Femur (tissue), 1 donor: ENCODE results near the gene TMC5.
"Not testable (repeated sequence)": the region's sequence is repeated elsewhere in the genome, so short reads cannot be mapped to it uniquely, and the experiment has no call there.

ENCODE experiments used
- DNase-seq: peaks from one replicate; pipeline ENCODE4 v3.0.0-alpha.2; 2017

The TMC5 gene

DNA sequence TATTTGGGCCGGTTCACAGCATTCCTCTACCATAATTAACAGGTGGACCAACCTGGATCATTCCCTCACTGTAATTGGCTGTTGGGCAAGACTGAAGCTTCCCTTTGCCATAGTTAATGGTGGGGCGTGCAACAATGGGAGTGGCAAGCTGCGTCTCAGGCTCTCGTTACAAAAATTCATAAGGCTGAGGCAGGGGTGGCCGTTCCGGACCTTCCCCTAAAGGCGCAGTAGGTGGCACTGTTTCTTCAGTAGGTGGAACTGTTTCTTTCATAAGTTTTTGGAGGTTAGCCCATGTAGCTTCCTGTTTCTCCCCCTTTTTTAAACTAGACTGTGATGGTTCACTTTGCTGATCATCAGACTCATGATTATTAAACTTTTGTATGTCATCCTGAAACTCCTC lies 17.0 kb upstream of the TMC5 start:
- DNase-seq: no peak

- no peak for DNase-seq
These were observed 10.7 kb upstream of the TMC5 start for GRCh38 chr16:19406891-19407491.

GRCh38 chr16:19410435-19411171 lies 7.1 kb upstream of the TMC5 start:
- DNase-seq: peak; percentile 19

DNA sequence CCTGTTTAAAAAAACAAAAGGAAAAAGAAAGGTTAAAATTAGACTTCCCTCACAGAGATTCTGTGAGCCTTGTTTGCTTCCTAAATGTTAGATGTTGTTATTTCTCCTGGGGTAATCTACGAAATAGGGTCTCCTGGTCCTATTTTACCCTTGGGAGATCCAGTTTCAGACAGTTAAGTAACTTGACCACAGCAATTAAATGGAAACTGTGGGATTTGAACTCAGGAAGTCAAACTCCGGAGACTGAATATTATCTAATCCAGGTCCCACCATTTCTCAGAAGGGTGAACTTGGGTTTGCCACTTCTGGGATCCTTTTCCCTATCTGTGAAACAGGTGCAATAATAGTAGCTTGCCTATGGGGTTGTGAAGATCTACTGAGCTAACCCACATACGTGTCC lies 6.4 kb upstream of the TMC5 start:
- no peak for DNase-seq

DNA sequence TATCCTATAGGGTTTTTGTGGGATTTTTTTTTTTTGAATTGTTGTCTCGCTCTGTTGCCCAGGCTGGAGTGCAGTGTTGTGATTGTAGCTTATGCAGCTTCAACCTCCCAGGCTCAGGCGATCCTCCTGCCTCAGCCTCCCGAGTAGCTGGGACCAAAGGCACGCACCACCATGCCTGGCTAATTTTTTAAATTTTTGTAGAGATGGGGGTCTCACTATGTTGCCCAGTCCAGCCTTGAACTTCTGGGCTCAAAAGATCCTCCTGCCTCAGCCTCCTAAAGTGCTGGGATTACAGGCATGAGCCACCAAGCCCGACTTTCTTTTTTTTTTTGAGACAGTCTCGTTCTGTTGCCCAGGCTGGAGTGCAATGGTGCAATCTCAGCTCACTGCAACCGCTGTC lies 5.6 kb upstream of the TMC5 start:
- not testable (repeated sequence) for DNase-seq

DNA sequence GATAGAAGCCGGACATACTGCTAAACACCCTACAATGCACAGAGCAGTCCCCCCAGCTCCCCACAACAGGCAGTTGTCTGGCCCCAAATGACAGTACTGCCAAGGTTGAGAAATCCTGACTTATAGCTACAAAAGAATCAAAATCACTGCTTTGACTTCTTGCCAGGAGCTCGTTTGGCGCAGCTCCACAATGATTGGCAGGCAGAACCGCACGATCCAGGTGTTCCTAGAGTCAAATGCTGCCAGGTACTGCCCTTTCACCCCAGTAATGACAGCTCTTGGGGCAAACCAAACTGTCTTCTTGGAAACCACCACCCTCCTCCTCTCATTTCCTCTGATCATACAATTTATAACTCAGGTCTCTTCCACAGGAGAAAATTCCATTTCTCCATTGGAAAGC lies 2.2 kb upstream of the TMC5 start:
- no peak for DNase-seq

DNA sequence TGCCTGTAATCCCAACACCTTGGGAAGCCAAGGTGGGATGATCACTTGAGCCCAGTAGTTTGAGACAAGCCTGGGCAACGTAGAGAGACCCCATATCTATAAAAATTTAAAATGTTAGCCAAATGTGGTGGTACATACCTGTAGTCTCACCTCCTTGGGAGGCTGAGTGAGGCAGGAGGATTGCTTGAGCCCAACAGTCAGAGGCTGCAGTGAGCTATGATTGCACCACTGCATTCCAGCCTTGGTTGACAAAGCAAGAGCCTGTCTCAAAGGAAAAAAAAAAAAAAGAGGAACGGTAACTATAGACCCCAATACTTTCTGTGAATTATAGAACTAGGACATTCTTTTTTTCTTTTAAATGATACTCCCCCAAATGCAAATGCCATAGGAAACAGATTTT lies 1.8 kb upstream of the TMC5 start:
- no peak for DNase-seq

DNA sequence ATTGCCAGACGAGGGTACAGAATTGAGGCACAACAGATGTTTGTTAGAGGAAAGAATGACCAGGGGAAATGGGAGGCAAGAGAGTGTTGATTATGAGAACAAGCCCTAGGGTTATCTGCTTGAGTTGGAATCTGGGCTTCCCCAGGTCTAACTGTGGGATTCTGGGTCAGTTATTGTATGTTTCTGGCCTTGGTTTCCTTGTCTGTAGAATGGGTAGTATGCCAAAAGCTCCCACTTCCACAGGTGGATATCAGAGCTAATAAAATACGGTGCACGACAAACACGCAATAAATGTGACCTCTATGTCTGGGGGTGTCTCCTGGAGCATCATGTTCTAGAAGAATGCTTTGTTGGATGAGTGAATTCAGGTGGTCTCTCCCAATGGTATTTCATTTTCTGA lies 517 bp downstream of the TMC5 start:
- no peak for DNase-seq

DNA sequence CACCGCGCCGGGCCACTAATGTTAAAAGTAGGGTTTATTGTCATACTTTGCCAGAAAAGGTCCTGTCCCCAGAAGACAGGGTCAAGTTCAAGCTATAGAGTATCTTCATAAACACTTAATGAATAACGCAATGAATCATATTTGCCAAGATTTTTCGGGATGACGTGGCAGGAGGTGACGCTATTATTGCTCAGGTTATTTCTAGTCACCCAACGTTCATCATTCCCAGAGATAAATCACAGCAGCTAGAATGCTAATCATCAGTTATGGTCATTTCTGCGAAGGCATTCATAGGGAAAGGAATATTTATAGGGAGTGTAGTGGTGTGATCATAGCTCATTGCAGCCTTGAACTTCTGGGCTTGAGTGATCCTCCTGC lies 2.0 kb downstream of the TMC5 start:
- DNase-seq: no peak

GRCh38 chr16:19424478-19424877 lies 6.8 kb downstream of the TMC5 start:
- no peak for DNase-seq

DNA sequence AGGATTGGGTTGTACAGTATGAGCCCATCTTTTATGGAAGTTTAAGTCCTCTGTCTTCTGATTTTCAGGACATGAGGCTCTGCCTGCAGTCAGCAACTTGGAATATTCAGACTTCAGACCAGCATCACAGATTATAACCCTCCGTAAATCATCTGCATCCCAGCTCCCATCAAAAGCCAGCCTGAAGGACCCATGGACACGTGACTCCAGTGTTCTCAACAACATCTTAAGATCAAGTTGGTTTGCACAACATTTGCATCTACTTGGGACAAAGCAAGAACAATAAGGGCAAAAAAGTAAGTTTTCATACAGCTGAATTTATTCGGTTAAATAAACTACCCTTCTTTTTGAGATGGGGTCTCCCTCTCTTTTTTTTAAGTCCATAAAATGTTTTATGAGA lies 12.7 kb downstream of the TMC5 start:
- no peak for DNase-seq

- no peak for DNase-seq
These were observed 14.1 kb downstream of the TMC5 start for GRCh38 chr16:19431636-19432340.

- DNase-seq: no peak
These were observed 14.7 kb downstream of the TMC5 start for GRCh38 chr16:19432429-19432828.

- no peak for DNase-seq
These were observed 16.9 kb downstream of the TMC5 start for GRCh38 chr16:19434584-19434983.

GRCh38 chr16:19436540-19436939 lies 18.9 kb downstream of the TMC5 start:
- no peak for DNase-seq

- no peak for DNase-seq
These were observed 19.6 kb downstream of the TMC5 start for GRCh38 chr16:19437280-19437679.

DNA sequence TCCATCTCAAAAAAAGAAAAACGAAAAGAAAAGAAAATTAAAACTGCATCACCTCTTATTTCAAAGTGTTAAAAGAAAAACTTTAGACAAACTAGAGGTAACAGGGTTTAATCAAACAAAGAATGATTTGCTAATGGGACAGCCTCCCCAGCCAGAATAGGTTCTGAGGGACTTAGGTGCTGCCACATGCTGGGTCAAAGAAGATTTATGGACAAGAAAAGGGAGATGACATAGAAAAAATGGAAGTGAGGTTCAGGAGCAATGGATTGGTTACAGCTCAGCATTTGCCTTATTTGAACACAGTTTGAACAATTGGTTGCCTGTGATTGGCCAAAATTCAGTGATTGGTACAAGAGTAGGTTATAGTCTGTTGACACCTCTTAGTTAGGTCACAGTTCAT lies 21.1 kb downstream of the TMC5 start:
- no peak for DNase-seq

- no peak for DNase-seq
These were observed 21.8 kb downstream of the TMC5 start for GRCh38 chr16:19439483-19439882.

DNA sequence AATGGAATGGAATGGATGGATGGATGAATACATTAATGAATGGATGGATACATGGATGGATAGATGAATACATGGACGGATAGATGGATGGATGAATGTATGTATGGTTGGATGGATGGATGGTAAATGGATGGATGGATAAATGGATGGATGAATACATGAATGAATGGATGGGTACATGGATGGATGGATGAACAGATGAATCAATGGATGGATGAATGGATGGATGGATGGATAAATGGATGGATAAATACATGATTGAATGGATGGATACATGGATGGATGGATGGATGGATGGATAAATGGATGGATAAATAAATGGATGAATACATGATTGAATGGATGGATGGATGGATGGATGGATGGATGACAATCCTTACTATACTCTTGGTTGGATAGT lies 26.0 kb downstream of the TMC5 start:
- DNase-seq: no peak

- DNase-seq: no peak
These were observed 28.7 kb downstream of the TMC5 start for GRCh38 chr16:19446300-19446846.

GRCh38 chr16:19446886-19447285 lies 29.2 kb downstream of the TMC5 start:
- no peak for DNase-seq

- DNase-seq: no peak
These were observed 32.5 kb downstream of the TMC5 start for GRCh38 chr16:19450186-19450585.

GRCh38 chr16:19458722-19459379 lies 41.2 kb downstream of the TMC5 start:
- no peak for DNase-seq

DNA sequence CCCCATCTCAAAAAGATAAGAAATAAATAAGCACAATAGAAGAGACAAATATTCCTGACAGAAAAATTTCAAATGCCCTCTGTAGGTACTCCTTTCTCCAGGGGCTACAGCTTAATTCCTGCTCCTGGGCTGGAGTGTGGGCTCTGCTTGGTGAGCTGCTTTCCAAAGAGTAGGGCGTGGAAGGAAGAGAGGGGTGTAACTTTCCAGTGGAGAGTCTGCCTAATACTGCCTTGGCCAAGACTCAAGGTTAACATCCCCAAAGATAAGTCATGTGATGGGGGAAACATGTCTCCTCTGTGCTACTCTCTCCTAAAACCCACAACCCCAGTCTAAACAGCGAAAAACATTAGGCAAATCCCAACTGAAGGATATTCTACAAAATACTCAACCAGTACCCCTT lies 42.7 kb downstream of the TMC5 start:
- no peak for DNase-seq
